ENCODE data around the gene FGF14.

Gene FGF14

DNA sequence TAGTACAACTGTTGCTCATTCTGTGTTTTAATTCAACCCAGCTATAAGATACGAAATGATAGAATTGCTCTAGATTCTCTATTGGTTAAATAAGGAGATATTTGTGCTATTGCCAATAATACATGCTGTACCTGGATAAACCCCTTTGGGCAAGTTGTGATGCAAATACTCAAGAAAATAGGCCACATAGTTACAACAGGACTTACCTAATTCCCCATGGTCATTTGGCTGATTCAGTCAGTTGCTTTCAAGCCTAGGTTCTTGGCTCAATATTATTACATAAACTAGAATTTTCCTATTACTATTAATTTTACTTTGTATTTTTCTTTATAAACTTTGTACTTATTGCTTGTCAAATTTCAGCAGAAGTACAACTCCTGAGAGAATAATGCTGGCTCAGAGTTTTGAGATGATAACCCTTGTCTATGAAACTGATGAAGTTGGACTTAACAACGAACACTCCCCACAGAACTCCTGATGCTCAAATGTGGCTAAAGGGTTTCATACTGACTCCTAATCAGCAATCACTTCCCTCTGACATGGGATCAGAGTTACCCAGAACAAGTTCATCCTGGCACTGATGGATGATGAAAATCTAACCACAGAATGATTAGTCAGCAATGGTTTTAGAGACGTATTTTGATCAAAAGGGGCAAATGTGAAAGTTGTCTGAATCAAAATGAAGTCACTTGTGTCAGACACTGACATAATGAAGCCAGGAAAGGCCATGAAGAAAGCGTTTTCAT lies 728.3 kb downstream of the FGF14 start:
- H3K4me3 ChIP-seq (ENCODE audit: low read depth, low read length), result no peak overlapping the region
- no peak for TF ChIP-seq CTCF (IDR thresholded peaks at IDR 0.05; ENCODE audit: low read depth, low read length, missing control alignments)
- DNase-seq (ENCODE audit: low read depth), result no peak

- no peak for TF ChIP-seq CTCF (IDR thresholded peaks at IDR 0.05; ENCODE audit: low read depth, low read length, missing control alignments)
- H3K4me3 ChIP-seq (ENCODE audit: low read depth, low read length), result no peak overlapping the region
- DNase-seq (ENCODE audit: low read depth), result no peak
Measured at GRCh38 chr13:101661839-101662238, 740.0 kb downstream of the FGF14 start.
